Measurements from ENCODE around the gene POLN.

DNA sequence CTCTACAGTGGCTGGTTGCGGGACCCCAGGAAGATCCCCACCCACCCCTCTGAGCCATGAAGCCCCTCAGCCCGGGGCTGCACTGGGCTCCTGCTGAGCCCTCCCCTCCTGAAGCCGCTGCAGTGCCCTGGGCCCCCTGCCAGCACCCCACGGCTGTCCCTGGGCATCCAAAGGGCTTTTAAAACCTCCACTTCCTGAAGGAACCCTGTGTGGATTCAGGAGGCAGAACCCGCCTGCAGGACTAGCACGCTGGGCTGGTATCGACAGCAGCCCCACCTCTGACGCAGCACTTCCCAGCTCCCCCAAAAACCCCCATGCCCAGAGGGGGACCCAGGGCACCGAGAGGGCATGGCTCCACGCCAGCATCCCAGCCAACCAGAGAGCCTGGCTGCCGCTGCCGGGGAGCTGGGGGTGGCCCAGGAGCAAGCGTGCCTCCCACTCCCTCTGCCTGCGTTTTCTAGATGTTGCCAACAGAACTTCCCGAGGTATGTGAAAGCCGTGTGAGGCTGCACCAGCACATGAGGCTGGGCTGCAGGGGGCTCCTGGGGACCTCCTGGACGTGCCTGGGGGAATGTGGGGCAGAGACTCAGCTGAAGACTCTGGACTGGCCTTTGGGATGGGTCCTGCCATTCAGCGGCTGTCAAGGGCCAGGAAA lies 13.7 kb upstream of the POLN start:
- no peak for TF ChIP-seq POLR2A (IDR thresholded peaks at IDR 0.05)
- TF ChIP-seq, protein P1, sequence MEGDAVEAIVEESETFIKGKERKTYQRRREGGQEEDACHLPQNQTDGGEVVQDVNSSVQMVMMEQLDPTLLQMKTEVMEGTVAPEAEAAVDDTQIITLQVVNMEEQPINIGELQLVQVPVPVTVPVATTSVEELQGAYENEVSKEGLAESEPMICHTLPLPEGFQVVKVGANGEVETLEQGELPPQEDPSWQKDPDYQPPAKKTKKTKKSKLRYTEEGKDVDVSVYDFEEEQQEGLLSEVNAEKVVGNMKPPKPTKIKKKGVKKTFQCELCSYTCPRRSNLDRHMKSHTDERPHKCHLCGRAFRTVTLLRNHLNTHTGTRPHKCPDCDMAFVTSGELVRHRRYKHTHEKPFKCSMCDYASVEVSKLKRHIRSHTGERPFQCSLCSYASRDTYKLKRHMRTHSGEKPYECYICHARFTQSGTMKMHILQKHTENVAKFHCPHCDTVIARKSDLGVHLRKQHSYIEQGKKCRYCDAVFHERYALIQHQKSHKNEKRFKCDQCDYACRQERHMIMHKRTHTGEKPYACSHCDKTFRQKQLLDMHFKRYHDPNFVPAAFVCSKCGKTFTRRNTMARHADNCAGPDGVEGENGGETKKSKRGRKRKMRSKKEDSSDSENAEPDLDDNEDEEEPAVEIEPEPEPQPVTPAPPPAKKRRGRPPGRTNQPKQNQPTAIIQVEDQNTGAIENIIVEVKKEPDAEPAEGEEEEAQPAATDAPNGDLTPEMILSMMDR (IDR thresholded peaks at IDR 0.05): no peak
